Cardiac muscle cell (in vitro differentiated cells and primary cell): Measurements from ENCODE around the gene IFIT2. TPM values are rescaled to one million over a fixed set of nuclear protein-coding genes. Genes with fewer than 3 reads are reported as not detected.

ENCODE experiments used
- DNase-seq, 2 donors: peaks; one replicate each; pipeline versions ENCODE4 v3.0.0 to v3.0.0-alpha.2; 2010 to 2017; ENCODE audit warnings: low read depth in 1 of 2, low spot score in 1 of 2
- H3K27ac ChIP-seq: fragments of 200-600 bp; sonication (generic); 2 replicates; pipeline ENCODE4 v1.5.1; 2016
- H3K27me3 ChIP-seq: fragments of 200-600 bp; sonication (generic); 2 replicates; pipeline ENCODE4 v1.6.0; 2016; ENCODE audit warnings: control low read depth
- H3K36me3 ChIP-seq: fragments of 200-600 bp; sonication (generic); 2 replicates; pipeline ENCODE4 v1.5.1; 2016; ENCODE audit warnings: control low read depth
- H3K4me1 ChIP-seq: fragments of 200-600 bp; sonication (generic); 2 replicates; pipeline ENCODE4 v1.8.1; 2017; ENCODE audit warnings: low read depth, mild to moderate bottlenecking, mixed run types
- H3K4me3 ChIP-seq: fragments of 200-600 bp; sonication (generic); 2 replicates; pipeline ENCODE4 v1.5.1; 2016; ENCODE audit warnings: mild to moderate bottlenecking
- H3K9me3 ChIP-seq: fragments of 200-600 bp; sonication (generic); 2 replicates; pipeline ENCODE4 v1.5.1; 2017; ENCODE audit warnings: low read depth, mild to moderate bottlenecking, control low read depth
- CTCF ChIP-seq: IDR thresholded peaks from 2 replicates; pipeline ENCODE4 v1.5.1; 2012; ENCODE audit warnings: low read depth, mild to moderate bottlenecking, low read length
- polyA plus RNA-seq: library from polyadenylated mRNA; unstranded; fragments of >200 nt; fragmentation: Nextera tagmentation; extraction: Ambion mirVana; gene quantifications from 2 replicates; pipeline ENCODE4 v1.2.1, GENCODE V29; 2016
- total RNA-seq: library from RNA; depleted of rRNA; stranded (reverse); fragments of >200 nt; gene quantifications from 2 replicates; pipeline ENCODE4 v1.2.3, GENCODE V29; 2016

IFIT2 gene
- total and polyA plus RNA-seq, 2 experiments from 2014 or later: 0.07 TPM; not detected in 1

GRCh38 chr10:89256962-89257361 lies 44.9 kb upstream of the IFIT2 start:
- Histone ChIP-seq H3K4me3 (no peak overlapping the region), H3K27me3 (no peaks in the 10 kb centered on the region), H3K4me1 (peaks cover 6% of the 10 kb centered on the region), H3K36me3 (no peaks in the 10 kb centered on the region), H3K27ac (no peak overlapping the region), H3K9me3 (no peaks in the 10 kb centered on the region)
- TF ChIP-seq CTCF: no peak
- no peak for DNase-seq

DNA sequence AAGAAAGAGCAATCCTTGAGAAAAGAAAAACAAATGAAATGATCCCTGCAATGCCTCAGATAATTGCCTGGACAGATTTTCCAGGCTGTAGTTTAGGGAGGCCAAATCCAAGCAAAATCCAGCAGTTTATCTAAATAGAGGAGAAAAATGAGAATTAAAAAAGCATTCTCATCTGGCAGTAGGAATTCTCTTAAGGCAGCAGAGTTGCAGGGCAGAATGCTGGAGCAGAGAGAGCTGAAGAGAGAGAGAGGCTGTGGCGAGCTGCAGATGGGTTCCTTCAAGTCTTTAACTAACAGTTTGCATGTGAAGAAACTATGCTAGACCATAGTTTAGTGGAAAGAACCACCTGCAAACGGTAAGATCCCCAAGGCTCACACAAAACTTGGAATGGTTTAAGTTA lies 44.3 kb upstream of the IFIT2 start:
- Histone ChIP-seq H3K36me3 (no peaks in the 10 kb centered on the region), H3K9me3 (no peaks in the 10 kb centered on the region), H3K4me3 (no peak overlapping the region), H3K4me1 (peaks cover 6% of the 10 kb centered on the region), H3K27me3 (no peaks in the 10 kb centered on the region), H3K27ac (no peak overlapping the region)
- no peak for DNase-seq
- no peak for TF ChIP-seq CTCF

DNA sequence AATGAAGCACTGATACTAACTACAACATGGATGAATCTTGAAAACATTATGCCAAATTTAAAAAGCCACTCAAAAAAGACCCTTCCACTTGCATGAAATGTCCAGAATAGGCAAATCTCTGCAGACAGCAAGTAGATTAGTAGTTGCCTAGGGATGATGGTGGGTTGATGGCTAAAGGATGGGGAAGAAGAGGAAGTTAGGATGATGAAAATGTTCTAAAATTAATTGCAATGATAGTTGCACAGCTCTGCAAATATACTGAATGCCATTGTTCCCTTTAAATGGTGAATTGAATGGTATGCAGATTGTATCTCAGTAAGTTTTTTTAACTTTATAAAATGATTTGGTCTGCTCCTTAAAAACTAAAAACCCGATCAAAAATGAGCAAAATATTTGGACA lies 43.0 kb upstream of the IFIT2 start:
- no peak for DNase-seq
- no peak overlapping the region for H3K4me3 ChIP-seq
- TF ChIP-seq CTCF: no peak
- no peaks in the 10 kb centered on the region for H3K27me3 ChIP-seq
- no peak overlapping the region for H3K27ac ChIP-seq
- no peaks in the 10 kb centered on the region for H3K36me3 ChIP-seq
- no peaks in the 10 kb centered on the region for H3K9me3 ChIP-seq
- H3K4me1 ChIP-seq: peaks cover 6% of the 10 kb centered on the region

- Histone ChIP-seq H3K36me3 (no peaks in the 10 kb centered on the region), H3K27me3 (no peaks in the 10 kb centered on the region), H3K27ac (no peak overlapping the region), H3K4me1 (peaks cover 6% of the 10 kb centered on the region), H3K4me3 (no peak overlapping the region), H3K9me3 (no peaks in the 10 kb centered on the region)
- no peak for DNase-seq
- no peak for TF ChIP-seq CTCF
Observed at GRCh38 chr10:89262086-89263051, 39.5 kb upstream of the IFIT2 start.

- H3K4me1 ChIP-seq: peaks cover 6% of the 10 kb centered on the region
- H3K4me3 ChIP-seq: no peak overlapping the region
- no peak for DNase-seq
- H3K36me3 ChIP-seq: no peaks in the 10 kb centered on the region
- no peaks in the 10 kb centered on the region for H3K9me3 ChIP-seq
- no peak overlapping the region for H3K27ac ChIP-seq
- TF ChIP-seq CTCF: no peak
- H3K27me3 ChIP-seq: no peaks in the 10 kb centered on the region
Observed at GRCh38 chr10:89263091-89263490, 38.8 kb upstream of the IFIT2 start.
